SK-N-SH treated with all-trans-retinoic acid at 6 μM for 48 hours (cell line): ENCODE data around the gene RFNG.

Experiments used
- ATAC-seq: fragments of 200-7000 bp; cut with Tn5 transposase; 3 replicates; pipeline ENCODE4 v1.9.1; 2020; ENCODE audit warnings: mild to moderate bottlenecking, moderate library complexity
- ARNTL ChIP-seq: fragments of 450-650 bp; formaldehyde crosslinking; IDR thresholded peaks from 2 replicates; pipeline ENCODE4 v1.5.0; 2020; ENCODE audit warnings: low read depth, mild to moderate bottlenecking, moderate library complexity, borderline replicate concordance
- BACH2 ChIP-seq: fragments of 250-450 bp; sonication (Bioruptor Pico); IDR thresholded peaks from 2 replicates; pipeline ENCODE4 v1.9.0; 2021; ENCODE audit warnings: mild to moderate bottlenecking, borderline replicate concordance
- CREB5 ChIP-seq: fragments of 250-450 bp; sonication (Bioruptor Pico); IDR thresholded peaks from 2 replicates; pipeline ENCODE4 v1.5.1; 2020; ENCODE audit warnings: low read depth, mild to moderate bottlenecking, moderate library complexity
- CSDC2 ChIP-seq: fragments of 250-450 bp; sonication (Bioruptor Pico); IDR thresholded peaks from 2 replicates; pipeline ENCODE4 v1.5.0; 2020; ENCODE audit warnings: mild to moderate bottlenecking, moderate library complexity
- CSRNP3 ChIP-seq: fragments of 250-450 bp; sonication (Bioruptor Pico); IDR thresholded peaks from 2 replicates; pipeline ENCODE4 v1.5.1; 2021; ENCODE audit warnings: mild to moderate bottlenecking, moderate library complexity
- ISL1 ChIP-seq: fragments of 250-450 bp; sonication (Bioruptor Pico); IDR thresholded peaks from 2 replicates; pipeline ENCODE4 v2.1.2; 2022; ENCODE audit warnings: mild to moderate bottlenecking, moderate library complexity
- PPARA ChIP-seq: fragments of 250-450 bp; sonication (Bioruptor Pico); IDR thresholded peaks from 2 replicates; pipeline ENCODE4 v1.5.0; 2020; ENCODE audit warnings: mild to moderate bottlenecking, borderline replicate concordance
- RARB ChIP-seq: fragments of 250-450 bp; sonication (Bioruptor Pico); IDR thresholded peaks from 2 replicates; pipeline ENCODE4 v1.8.0; 2021; ENCODE audit warnings: mild to moderate bottlenecking, moderate library complexity
- SNAI2 ChIP-seq: fragments of 250-450 bp; sonication (Bioruptor Pico); IDR thresholded peaks from 2 replicates; pipeline ENCODE4 v1.5.0; 2020; ENCODE audit warnings: mild to moderate bottlenecking, moderate library complexity
- TCF4 ChIP-seq: fragments of 250-450 bp; sonication (Bioruptor Pico); IDR thresholded peaks from 2 replicates; pipeline ENCODE4 v1.8.0; 2021; ENCODE audit warnings: mild to moderate bottlenecking, moderate library complexity, borderline replicate concordance
- TOX ChIP-seq: fragments of 250-450 bp; sonication (Bioruptor Pico); IDR thresholded peaks from 2 replicates; pipeline ENCODE4 v1.8.0; 2021; ENCODE audit warnings: mild to moderate bottlenecking, moderate library complexity, borderline replicate concordance
- TSHZ2 ChIP-seq: fragments of 250-450 bp; sonication (Bioruptor Pico); IDR thresholded peaks from 2 replicates; pipeline ENCODE4 v1.5.0; 2020; ENCODE audit warnings: mild to moderate bottlenecking, moderate library complexity
- ZC3H10 ChIP-seq: fragments of 250-450 bp; sonication (Bioruptor Pico); IDR thresholded peaks from 2 replicates; pipeline ENCODE4 v1.5.1; 2021; ENCODE audit warnings: mild to moderate bottlenecking, moderate library complexity
- ZFP3 ChIP-seq: fragments of 250-450 bp; sonication (Bioruptor Pico); IDR thresholded peaks from 2 replicates; pipeline ENCODE4 v1.5.0; 2020; ENCODE audit warnings: mild to moderate bottlenecking, moderate library complexity
- ZFP30 ChIP-seq: fragments of 450-650 bp; formaldehyde crosslinking; IDR thresholded peaks from 2 replicates; pipeline ENCODE4 v1.5.0; 2022; ENCODE audit warnings: mild to moderate bottlenecking, moderate library complexity
- ZNF565 ChIP-seq: fragments of 450-650 bp; formaldehyde crosslinking; conservative IDR thresholded peaks from 2 replicates; pipeline ENCODE4 v1.5.0; 2020; ENCODE audit warnings: low read depth, mild to moderate bottlenecking, moderate library complexity
- ZNF70 ChIP-seq: fragments of 450-650 bp; formaldehyde crosslinking; IDR thresholded peaks from 2 replicates; pipeline ENCODE4 v1.5.0; 2020; ENCODE audit warnings: mild to moderate bottlenecking, moderate library complexity
- ZNF8 ChIP-seq: fragments of 450-650 bp; formaldehyde crosslinking; IDR thresholded peaks from 2 replicates; pipeline ENCODE4 v1.5.0; 2020; ENCODE audit warnings: mild to moderate bottlenecking, moderate library complexity
- TF ChIP-seq, protein P1 (sequence below): fragments of 250-450 bp; sonication (Bioruptor Pico); IDR thresholded peaks from 2 replicates; pipeline ENCODE4 v1.8.0; 2021; ENCODE audit warnings: low read depth, mild to moderate bottlenecking, moderate library complexity, borderline replicate concordance

Gene RFNG

GRCh38 chr17:82008258-82008940 is 43.2 kb downstream of the RFNG start:
- TF ChIP-seq ARNTL (CRISPR knock-in tag) (no peak), TCF4 (CRISPR knock-in tag) (no peak), ZNF70 (no peak), SNAI2 (CRISPR knock-in tag) (no peak), RARB (CRISPR knock-in tag) (no peak), CREB5 (CRISPR knock-in tag) (no peak), CSRNP3 (CRISPR knock-in tag) (no peak), ZFP30 (CRISPR knock-in tag) (no peak), ZNF8 (CRISPR knock-in tag) (no peak), ZC3H10 (no peak), ZFP3 (no peak), PPARA (CRISPR knock-in tag) (no peak), TOX (CRISPR knock-in tag) (no peak), ZNF565 (CRISPR knock-in tag) (no peak), TSHZ2 (no peak), BACH2 (no peak)
- TF ChIP-seq, protein P1, sequence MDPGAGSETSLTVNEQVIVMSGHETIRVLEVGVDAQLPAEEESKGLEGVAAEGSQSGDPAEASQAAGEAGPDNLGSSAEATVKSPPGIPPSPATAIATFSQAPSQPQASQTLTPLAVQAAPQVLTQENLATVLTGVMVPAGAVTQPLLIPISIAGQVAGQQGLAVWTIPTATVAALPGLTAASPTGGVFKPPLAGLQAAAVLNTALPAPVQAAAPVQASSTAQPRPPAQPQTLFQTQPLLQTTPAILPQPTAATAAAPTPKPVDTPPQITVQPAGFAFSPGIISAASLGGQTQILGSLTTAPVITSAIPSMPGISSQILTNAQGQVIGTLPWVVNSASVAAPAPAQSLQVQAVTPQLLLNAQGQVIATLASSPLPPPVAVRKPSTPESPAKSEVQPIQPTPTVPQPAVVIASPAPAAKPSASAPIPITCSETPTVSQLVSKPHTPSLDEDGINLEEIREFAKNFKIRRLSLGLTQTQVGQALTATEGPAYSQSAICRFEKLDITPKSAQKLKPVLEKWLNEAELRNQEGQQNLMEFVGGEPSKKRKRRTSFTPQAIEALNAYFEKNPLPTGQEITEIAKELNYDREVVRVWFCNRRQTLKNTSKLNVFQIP = no peak
- ATAC-seq = no peak

DNA sequence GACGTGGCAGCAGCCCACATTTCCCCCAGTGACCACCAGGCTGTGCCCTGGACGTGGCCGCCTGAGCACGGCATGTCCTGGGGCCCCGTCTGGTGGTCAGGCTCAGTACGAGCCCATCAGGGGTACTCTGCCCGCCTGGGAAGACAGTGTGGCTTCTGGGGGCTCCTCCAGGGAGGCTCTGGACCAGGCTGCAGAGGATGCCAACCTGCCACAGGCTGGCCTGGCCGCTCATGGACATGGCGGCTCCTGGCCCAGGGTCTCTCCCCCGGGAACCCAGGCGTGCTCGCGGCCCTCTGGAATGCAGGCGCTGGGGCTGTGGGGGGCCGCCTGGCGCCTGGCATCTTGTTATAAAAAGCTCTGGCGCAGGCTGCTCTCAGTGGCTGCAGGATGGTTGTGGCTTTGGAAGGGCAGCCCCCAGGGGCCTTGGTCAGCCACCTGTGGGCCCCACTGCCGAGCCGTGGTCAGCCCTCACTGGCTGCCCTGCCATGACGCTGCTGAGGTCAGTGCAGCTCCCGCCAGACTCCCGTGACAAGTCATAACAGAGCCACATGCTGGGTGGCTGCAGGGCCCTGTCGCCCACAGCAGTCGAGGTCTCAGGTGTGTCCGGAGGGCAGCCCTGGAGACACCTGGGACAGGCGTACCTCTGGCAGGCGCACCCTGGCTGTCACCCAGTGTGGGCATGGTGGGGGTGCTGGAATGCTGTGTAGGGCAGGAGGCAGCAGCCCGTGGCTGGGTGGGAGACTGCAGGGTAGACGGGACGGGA is 43.9 kb downstream of the RFNG start:
- TF ChIP-seq CSRNP3 (CRISPR knock-in tag) = no peak
- TF ChIP-seq TCF4 (CRISPR knock-in tag) = no peak
- TF ChIP-seq CSDC2 = no peak
- no peak for TF ChIP-seq CREB5 (CRISPR knock-in tag)
- TF ChIP-seq, all 23 proteins: peak for 0
- no peak for ATAC-seq

GRCh38 chr17:82007228-82007494 is 44.5 kb downstream of the RFNG start:
- ATAC-seq = no peak
- TF ChIP-seq ZNF8 (CRISPR knock-in tag) = no peak
- no peak for TF ChIP-seq ISL1 (CRISPR knock-in tag)
- no peak for TF ChIP-seq TCF4 (CRISPR knock-in tag)
